Endothelial cell of umbilical vein (primary cell): ENCODE measurements around the gene JSRP1. TPM values are rescaled to one million over a fixed set of nuclear protein-coding genes. Genes with fewer than 3 reads are reported as not detected.

Experiments
- BruUV-seq: library from RNA; stranded (reverse); fragments of 400-500 nt; replicated peaks from 2 replicates; lab custom pipeline; 2021; lab: Mats Ljungman, UMichigan
- CTCF ChIA-PET: fragments of 300-600, 350-600 bp; sonication (Branson Sonifier 250); formaldehyde crosslinking; loops from one replicate; lab custom pipeline; 2021; ENCODE audit warnings: antibody characterized with exemption, inconsistent platforms; lab: Charles Lee
- POLR2A ChIA-PET: fragments of 300-600, 350-600 bp; sonication (Branson Sonifier 250); formaldehyde crosslinking; loops from one replicate; lab custom pipeline; 2021; ENCODE audit warnings: antibody characterized with exemption, inconsistent platforms; lab: Charles Lee
- DNase-seq: peaks from one replicate; pipeline ENCODE4 v3.0.0-alpha.2; 2011; ENCODE audit warnings: low read depth, low spot score
- FAIRE-seq: peaks from 2 replicates; lab custom pipeline; 2011; peaks lifted over from hg19 to GRCh38; lab: Jason Lieb, UNC
- H2AFZ ChIP-seq: 2 replicates; pipeline ENCODE4 v1.6.0; 2012; ENCODE audit warnings: low read depth, low read length, control low read depth, inconsistent platforms
- H3K27ac ChIP-seq: 2 replicates; pipeline ENCODE4 v1.5.1; 2011; ENCODE audit warnings: low read depth, mild to moderate bottlenecking, control low read depth, low read length, moderate library complexity; ENCODE audit not compliant: insufficient read depth
- H3K27me3 ChIP-seq, 2 experiments: 2 replicates each; pipeline versions ENCODE4 v1.6.0 to v1.6.1; 2011; ENCODE audit warnings: low read length in 2 of 2, mixed read lengths in 1 of 2; ENCODE audit not compliant: control insufficient read depth in 2 of 2, insufficient read depth in 2 of 2
- H3K36me3 ChIP-seq, 2 experiments: 2 replicates in 1 of 2; 3 replicates in 1 of 2; pipeline ENCODE4 v1.5.1; 2011; ENCODE audit warnings: low read length in 2 of 2, mild to moderate bottlenecking in 1 of 2, moderate library complexity in 1 of 2; ENCODE audit not compliant: control insufficient read depth in 2 of 2, insufficient read depth in 2 of 2; ENCODE audit errors: extremely low read depth in 1 of 2
- H3K4me1 ChIP-seq: 3 replicates; pipeline ENCODE4 v1.5.1; 2011; ENCODE audit warnings: mild to moderate bottlenecking, low read length; ENCODE audit not compliant: control insufficient read depth, insufficient read depth; ENCODE audit errors: extremely low read depth
- H3K4me2 ChIP-seq: 2 replicates; pipeline ENCODE4 v1.6.1; 2011; ENCODE audit warnings: low read length, control low read depth, mixed read lengths; ENCODE audit not compliant: insufficient read depth
- H3K4me3 ChIP-seq, 3 experiments: fragments of 200-600 bp in 1 of 3; sonication (generic), shearing (Covaris generic) in 1 of 3; replicated peaks in 1 of 3; 2 replicates each; pipeline ENCODE4 v1.5.1; 2011 to 2016; ENCODE audit warnings: control low read depth in 3 of 3, low read length in 3 of 3, mild to moderate bottlenecking in 2 of 3, inconsistent platforms in 1 of 3, low read depth in 1 of 3, moderate library complexity in 1 of 3; ENCODE audit not compliant: insufficient read depth in 1 of 3
- H3K79me2 ChIP-seq: 2 replicates; pipeline ENCODE4 v1.6.0; 2012; ENCODE audit warnings: low read length, inconsistent platforms; ENCODE audit not compliant: control insufficient read depth, insufficient read depth
- H3K9ac ChIP-seq: replicated peaks from 2 replicates; pipeline ENCODE3; 2011; ENCODE audit warnings: low read length, control low read depth; ENCODE audit not compliant: insufficient read depth; ENCODE audit errors: extremely low read depth
- H3K9me1 ChIP-seq: replicated peaks from 3 replicates; pipeline ENCODE4 v1.6.0; 2011; ENCODE audit warnings: mild to moderate bottlenecking, low read length; ENCODE audit not compliant: control insufficient read depth, insufficient read depth; ENCODE audit errors: extremely low read depth
- H3K9me3 ChIP-seq: replicated peaks from 2 replicates; pipeline ENCODE4 v1.5.1; 2012; ENCODE audit warnings: low read length, inconsistent platforms; ENCODE audit not compliant: control insufficient read depth, insufficient read depth
- H4K20me1 ChIP-seq: replicated peaks from 2 replicates; pipeline ENCODE3; 2011; ENCODE audit warnings: mild to moderate bottlenecking, low read length; ENCODE audit not compliant: control insufficient read depth, insufficient read depth; ENCODE audit errors: extremely low read depth
- EZH2 ChIP-seq: IDR thresholded peaks from 2 replicates; pipeline ENCODE4 v1.6.1; 2012; ENCODE audit warnings: borderline replicate concordance, low read depth, mild to moderate bottlenecking, moderate library complexity, low read length, inconsistent platforms; ENCODE audit not compliant: severe bottlenecking
- FOS ChIP-seq: IDR thresholded peaks from 2 replicates; pipeline ENCODE4 v1.6.1; 2011; ENCODE audit warnings: mild to moderate bottlenecking, low read length, moderate library complexity, borderline replicate concordance; ENCODE audit not compliant: insufficient read depth
- GATA2 ChIP-seq: IDR thresholded peaks from 2 replicates; pipeline ENCODE4 v1.7.0; 2011; ENCODE audit warnings: low read depth, mild to moderate bottlenecking, moderate library complexity, mixed read lengths, low read length; ENCODE audit not compliant: insufficient read length, insufficient read depth
- JUN ChIP-seq: IDR thresholded peaks from 2 replicates; pipeline ENCODE4 v1.6.1; 2011; ENCODE audit warnings: borderline replicate concordance, low read depth; ENCODE audit not compliant: insufficient read length, insufficient read depth
- POLR2AphosphoS5 ChIP-seq: IDR thresholded peaks from 2 replicates; pipeline ENCODE4 v1.6.1; 2012; ENCODE audit warnings: low read depth, mild to moderate bottlenecking, control low read depth, low read length, moderate library complexity; ENCODE audit not compliant: insufficient read depth
- dilution Hi-C: fragments of 300-500 bp; cut with MboI; formaldehyde crosslinking; loops from one replicate; pipeline ENCODE4 v1.15.0; 2019; ENCODE audit warnings: low sequenced_read_pairs; ENCODE audit not compliant: extremely low pct_ligation_motif_present
- intact Hi-C: fragments of 100-400 bp; cut with micrococcal nuclease; formaldehyde crosslinking; loops from one replicate; pipeline ENCODE4 v1.10.0; 2022
- polyA plus RNA-seq, 4 experiments: library from polyadenylated mRNA; depleted of rRNA in 3 of 4; stranded (reverse) in 3 of 4; unstranded in 1 of 4; fragments of >200 nt; gene quantifications; 2 replicates each; pipeline versions ENCODE4 v1.2.1 to v1.2.3, GENCODE V29; 2011 to 2012; ENCODE audit warnings: missing spikeins in 1 of 4
- total RNA-seq: library from RNA; stranded (reverse); gene quantifications from 2 replicates; pipeline ENCODE4 v1.2.3, GENCODE V29; 2021
- TF ChIP-seq, protein P1 (sequence below): IDR thresholded peaks from 2 replicates; pipeline ENCODE4 v1.6.1; 2011; ENCODE audit not compliant: insufficient read depth, insufficient read length
- TF ChIP-seq, protein P2 (sequence below), 2 donors: IDR thresholded peaks; 1 replicate in 1 of 2; 2 replicates in 1 of 2; pipeline ENCODE4 v1.5.1; 2011; ENCODE audit warnings: low read length in 2 of 2, mild to moderate bottlenecking in 2 of 2, moderate library complexity in 2 of 2, control low read depth in 1 of 2, inconsistent platforms in 1 of 2, low read depth in 1 of 2; ENCODE audit not compliant: insufficient read depth in 1 of 2; ENCODE audit errors: extremely low read depth in 1 of 2

Gene JSRP1
- total and polyA plus RNA-seq, 2 donors (not counting 3 experiments of a cell fraction or from before 2014, with no cell fraction given) = not detected

DNA sequence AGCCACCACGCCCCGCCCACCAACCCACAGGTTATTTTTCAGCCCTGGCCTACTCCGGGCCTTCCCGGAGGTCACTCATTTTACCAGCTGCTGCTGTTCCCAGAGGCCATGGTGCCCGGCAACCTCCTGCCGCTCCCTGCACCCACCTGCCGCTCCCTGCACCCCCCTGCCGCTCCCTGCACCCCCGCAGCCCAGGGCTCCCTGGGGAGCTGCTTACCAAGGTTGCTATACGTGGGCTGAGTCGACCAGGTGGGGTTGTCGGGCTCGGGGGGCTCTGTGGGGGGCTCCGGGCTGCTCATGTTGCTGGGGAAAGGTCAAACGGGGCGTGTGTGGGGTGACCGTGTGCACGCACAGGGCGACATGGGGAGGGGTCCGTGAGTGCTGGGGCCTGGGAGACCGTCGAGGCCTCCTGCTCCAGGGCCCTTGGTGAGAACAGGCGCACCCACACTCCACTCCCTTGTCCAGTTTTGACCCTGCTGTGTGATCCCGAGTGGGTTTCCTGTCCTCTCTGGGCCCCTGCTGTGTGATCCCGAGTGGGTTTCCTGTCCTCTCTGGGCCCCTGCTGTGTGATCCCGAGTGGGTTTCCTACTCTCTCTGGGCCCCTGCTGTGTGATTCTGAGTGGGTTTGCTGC is 24.5 kb upstream of the JSRP1 start:
- DNase-seq (no peak), FAIRE-seq (no peak)
- Histone ChIP-seq H3K9me1 (no peaks in the 10 kb centered on the region), H3K4me3 (no peak overlapping the region), H3K9ac (no peak overlapping the region), H3K27me3 (peaks cover 2 to 6% of the 10 kb centered on the region in 2 experiments), H2AFZ (no peak overlapping the region), H3K9me3 (no peaks in the 10 kb centered on the region), H3K79me2 (no peaks in the 10 kb centered on the region), H3K27ac (no peak overlapping the region), H3K4me2 (no peak overlapping the region), H3K36me3 (peaks cover 0 to 4% of the 10 kb centered on the region in 2 experiments), H3K4me1 (peaks cover 9% of the 10 kb centered on the region), H4K20me1 (no peaks in the 10 kb centered on the region)
- dilution Hi-C loops = no loop called here
- intact Hi-C loops = no loop called here
- no TSS peak for BruUV-seq
- POLR2A ChIA-PET = no interaction called here
- TF ChIP-seq POLR2AphosphoS5 (no peak), FOS (no peak), GATA2 (no peak), EZH2 (no peak), JUN (no peak)
- TF ChIP-seq, protein P1, sequence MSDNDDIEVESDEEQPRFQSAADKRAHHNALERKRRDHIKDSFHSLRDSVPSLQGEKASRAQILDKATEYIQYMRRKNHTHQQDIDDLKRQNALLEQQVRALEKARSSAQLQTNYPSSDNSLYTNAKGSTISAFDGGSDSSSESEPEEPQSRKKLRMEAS = no peak
- TF ChIP-seq, protein P2, sequence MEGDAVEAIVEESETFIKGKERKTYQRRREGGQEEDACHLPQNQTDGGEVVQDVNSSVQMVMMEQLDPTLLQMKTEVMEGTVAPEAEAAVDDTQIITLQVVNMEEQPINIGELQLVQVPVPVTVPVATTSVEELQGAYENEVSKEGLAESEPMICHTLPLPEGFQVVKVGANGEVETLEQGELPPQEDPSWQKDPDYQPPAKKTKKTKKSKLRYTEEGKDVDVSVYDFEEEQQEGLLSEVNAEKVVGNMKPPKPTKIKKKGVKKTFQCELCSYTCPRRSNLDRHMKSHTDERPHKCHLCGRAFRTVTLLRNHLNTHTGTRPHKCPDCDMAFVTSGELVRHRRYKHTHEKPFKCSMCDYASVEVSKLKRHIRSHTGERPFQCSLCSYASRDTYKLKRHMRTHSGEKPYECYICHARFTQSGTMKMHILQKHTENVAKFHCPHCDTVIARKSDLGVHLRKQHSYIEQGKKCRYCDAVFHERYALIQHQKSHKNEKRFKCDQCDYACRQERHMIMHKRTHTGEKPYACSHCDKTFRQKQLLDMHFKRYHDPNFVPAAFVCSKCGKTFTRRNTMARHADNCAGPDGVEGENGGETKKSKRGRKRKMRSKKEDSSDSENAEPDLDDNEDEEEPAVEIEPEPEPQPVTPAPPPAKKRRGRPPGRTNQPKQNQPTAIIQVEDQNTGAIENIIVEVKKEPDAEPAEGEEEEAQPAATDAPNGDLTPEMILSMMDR (IDR thresholded peaks at IDR 0.05; ENCODE audit: extremely low read depth in 1 of 2, insufficient read depth in 1 of 2, low read depth in 1 of 2, low read length in 2 of 2) = no peak
- CTCF ChIA-PET = no interaction called here
